Tibial nerve (tissue), 4 donors: Measurements from ENCODE around the gene IKZF4. TPM values are rescaled to one million over a fixed set of nuclear protein-coding genes. Genes with fewer than 3 reads are reported as not detected.

Experiments used
- DNase-seq, 2 donors: peaks; one replicate each; pipeline ENCODE4 v3.0.0-alpha.2; 2019; ENCODE audit warnings: low spot score in 2 of 2
- H3K27ac ChIP-seq, 4 donors: fragments of 200-600 bp; sonication (generic) in 3 of 4; one replicate each; pipeline ENCODE4 v1.5.1; 2017 to 2019; ENCODE audit warnings: mild to moderate bottlenecking in 1 of 4
- H3K27me3 ChIP-seq, 2 donors: fragments of 200-600 bp; sonication (generic) in 1 of 2; one replicate each; pipeline versions ENCODE4 v1.5.1 to v1.6.0; 2017 to 2019
- H3K36me3 ChIP-seq, 3 donors: fragments of 200-600 bp; sonication (generic); one replicate each; pipeline ENCODE4 v1.5.1; 2018 to 2019
- H3K4me1 ChIP-seq, 4 donors: fragments of 200-600 bp; sonication (generic) in 3 of 4; one replicate each; pipeline ENCODE4 v1.5.1; 2017 to 2019
- H3K4me3 ChIP-seq, 4 donors: fragments of 200-600 bp; sonication (generic) in 3 of 4; one replicate each; pipeline ENCODE4 v1.5.1; 2017 to 2019; ENCODE audit warnings: mild to moderate bottlenecking in 1 of 4, moderate library complexity in 1 of 4
- H3K9me3 ChIP-seq, 4 donors: fragments of 200-600 bp; sonication (generic) in 3 of 4; one replicate each; pipeline ENCODE4 v1.5.1; 2017 to 2019
- CTCF ChIP-seq, 5 experiments: fragments of 200-600 bp in 3 of 5; fragments of 450-650 bp in 2 of 5; sonication (generic) in 3 of 5; IDR thresholded peaks; one replicate each; pipeline ENCODE4 v1.5.1; 2016 to 2019; ENCODE audit warnings: antibody characterized with exemption in 5 of 5, mild to moderate bottlenecking in 3 of 5, moderate library complexity in 2 of 5
- EP300 ChIP-seq, 2 donors: sonication (generic); formaldehyde crosslinking; IDR thresholded peaks; one replicate each; pipeline ENCODE4 v1.6.1; 2017; ENCODE audit warnings: antibody characterized with exemption in 2 of 2, mild to moderate bottlenecking in 1 of 2
- POLR2A ChIP-seq, 2 donors: fragments of 450-650 bp; IDR thresholded peaks; one replicate each; pipeline ENCODE4 v1.6.1; 2017; ENCODE audit warnings: antibody characterized with exemption in 2 of 2, mild to moderate bottlenecking in 2 of 2, moderate library complexity in 2 of 2
- WGBS, 2 donors: methylation state at CpG; one replicate each; pipeline ENCODE4 v1.1.5; 2018; 5-methylcytosine and 5-hydroxymethylcytosine counted together
- total RNA-seq, 4 donors: library from RNA; depleted of rRNA; stranded (reverse); fragments of >200 nt; gene quantifications; one replicate each; pipeline ENCODE4 v1.1.0, GENCODE V29; 2016

IKZF4 gene
- total RNA-seq, 4 donors from 2014 or later, result 3.8 to 9.6 (median 6.4) TPM

- peaks cover 0 to 10% (median 0%) of the 10 kb centered on the region in 3 donors for H3K36me3 ChIP-seq
- H3K9me3 ChIP-seq, result no peaks in the 10 kb centered on the region
- H3K27me3 ChIP-seq, result no peaks in the 10 kb centered on the region
- peaks cover 0 to 50% (median 15%) of the 10 kb centered on the region in 4 donors for H3K4me1 ChIP-seq
- peak overlapping the region; percentile 78 to 95 (median 88) for H3K27ac ChIP-seq
- no peak overlapping the region for H3K4me3 ChIP-seq
- peak; percentile 19 to 60 for DNase-seq
- TF ChIP-seq POLR2A (IDR thresholded peaks at IDR 0.05) (peak in 1 of 2 donors; percentile 33), CTCF (IDR thresholded peaks at IDR 0.05) (no peak), EP300 (IDR thresholded peaks at IDR 0.05) (peak in 1 of 2 donors; percentile 84)
- 51 to 66% methylated on average over 5 to 6 of the region's 6 CpGs for WGBS, 2 donors
Measured at GRCh38 chr12:56087220-56087619, 66.4 kb downstream of the IKZF4 start.

Other genes with a start within 250 kb of the IKZF4 start
- gene SARNP, start 203.3 kb upstream of the IKZF4 start, total RNA-seq, result 10 to 100 TPM; 33.3 to 62.8 (median 52.8) TPM
- gene ORMDL2, start 203.0 kb upstream of the IKZF4 start, total RNA-seq, result 10 to 100 TPM; 12.9 to 18.6 (median 14.5) TPM
- gene DNAJC14, start 191.5 kb upstream of the IKZF4 start, total RNA-seq, result 10 to 100 TPM; 34.5 to 51.2 (median 40.9) TPM
- gene MMP19, start 178.1 kb upstream of the IKZF4 start, total RNA-seq, result 10 to 100 TPM in 1 of 4 donors, 1 to 10 TPM in 3; 3.1 to 35.1 (median 5.6) TPM
- gene PYM1, start 93.1 kb upstream of the IKZF4 start, total RNA-seq, result 10 to 100 TPM; 25.3 to 53.4 (median 39.9) TPM
- gene DGKA, start 89.9 kb upstream of the IKZF4 start, total RNA-seq, result 100 to 1,000 TPM in 1 of 4 donors, 10 to 100 TPM in 3; 24.9 to 544 (median 34.3) TPM
- 1 to 10 TPM in 1 of 4 donors, under 1 TPM in 1, not detected in 2; 0.87 to 1.6 TPM for gene PMEL, start 55.0 kb upstream of the IKZF4 start, total RNA-seq
- 10 to 100 TPM; 10.3 to 22.2 (median 13.8) TPM for gene CDK2, start 54.2 kb upstream of the IKZF4 start, total RNA-seq
- gene RAB5B, start 47.0 kb upstream of the IKZF4 start, total RNA-seq, result 100 to 1,000 TPM in 1 of 4 donors, 10 to 100 TPM in 3; 71.7 to 111 (median 83.0) TPM
- 10 to 100 TPM; 20.4 to 39.1 (median 28.1) TPM for gene SUOX, start 23.8 kb upstream of the IKZF4 start, total RNA-seq
- 1,000 to 10,000 TPM in 2 of 4 donors, 100 to 1,000 TPM in 2; 308 to 1,324 (median 859) TPM for gene RPS26, start 20.9 kb downstream of the IKZF4 start, total RNA-seq
- 100 to 1,000 TPM in 2 of 4 donors, 10 to 100 TPM in 2; 90.6 to 165 (median 99.8) TPM for gene ERBB3, start 59.1 kb downstream of the IKZF4 start, total RNA-seq
- 100 to 1,000 TPM in 1 of 4 donors, 10 to 100 TPM in 3; 79.6 to 104 (median 93.5) TPM for gene PA2G4, start 83.5 kb downstream of the IKZF4 start, total RNA-seq
- gene RPL41, start 95.6 kb downstream of the IKZF4 start, total RNA-seq, result 1,000 to 10,000 TPM; 2,638 to 4,802 (median 2,805) TPM
- gene ZC3H10, start 97.2 kb downstream of the IKZF4 start, total RNA-seq, result 1 to 10 TPM; 2.9 to 5.1 (median 4.8) TPM
- 100 to 1,000 TPM in 3 of 4 donors, 10 to 100 TPM in 1; 91.2 to 235 (median 210) TPM for gene ESYT1, start 107.2 kb downstream of the IKZF4 start, total RNA-seq
- gene MYL6B, start 131.5 kb downstream of the IKZF4 start, total RNA-seq, result 10 to 100 TPM; 43.5 to 80.4 (median 59.1) TPM
- gene MYL6, start 137.3 kb downstream of the IKZF4 start, total RNA-seq, result 1,000 to 10,000 TPM; 1,194 to 1,879 (median 1,515) TPM
- 100 to 1,000 TPM; 104 to 139 (median 117) TPM for gene SMARCC2, start 168.4 kb downstream of the IKZF4 start, total RNA-seq
- gene RNF41, start 200.9 kb downstream of the IKZF4 start, total RNA-seq, result 10 to 100 TPM; 50.0 to 81.6 (median 62.0) TPM
- 10 to 100 TPM; 15.1 to 41.7 (median 24.6) TPM for gene NABP2, start 203.3 kb downstream of the IKZF4 start, total RNA-seq
- 1 to 10 TPM in 1 of 4 donors, not detected in 3; 1.5 TPM for gene SLC39A5, start 209.0 kb downstream of the IKZF4 start, total RNA-seq
- gene ANKRD52, start 237.3 kb downstream of the IKZF4 start, total RNA-seq, result 10 to 100 TPM; 14.6 to 42.4 (median 23.9) TPM
- 10 to 100 TPM; 14.0 to 26.1 (median 22.8) TPM for gene COQ10A, start 245.9 kb downstream of the IKZF4 start, total RNA-seq